Endothelial cell of hepatic sinusoid (primary cell): ENCODE results near the gene ASPN.

ENCODE experiments used
- in situ Hi-C: cut with HindIII; loops from 2 replicates; pipeline ENCODE4 v1.10.0; 2017; ENCODE audit warnings: low sequenced_read_pairs

ASPN gene

DNA sequence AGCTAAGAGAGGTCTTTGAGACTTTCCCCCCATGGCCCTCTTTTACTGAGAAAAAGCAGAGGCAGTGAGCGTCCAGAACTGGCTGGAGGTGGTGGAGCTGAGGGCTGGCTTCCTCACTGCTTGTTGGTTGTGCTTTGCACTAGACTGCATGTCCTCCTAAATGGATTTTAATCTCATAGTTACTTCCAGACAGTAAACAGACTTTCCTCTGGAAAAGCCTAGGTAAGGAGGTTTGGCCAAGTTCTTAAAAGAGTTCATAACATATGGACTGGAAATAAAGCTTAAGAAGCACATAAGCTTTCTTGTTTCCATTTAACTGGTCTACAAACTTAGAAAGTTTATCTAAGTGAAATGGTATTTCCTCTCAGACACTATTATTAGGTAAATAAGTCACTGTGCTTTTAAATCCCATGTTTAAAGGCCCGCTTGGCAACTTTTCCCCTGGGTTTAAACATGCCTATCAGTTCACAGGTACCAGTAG is 2.0 kb downstream of the ASPN start:
- in situ Hi-C loops, result loop anchor here (25.0 kb wide), 1 partner anchor 93 kb away; no protein-coding TSS in a partner anchor

DNA sequence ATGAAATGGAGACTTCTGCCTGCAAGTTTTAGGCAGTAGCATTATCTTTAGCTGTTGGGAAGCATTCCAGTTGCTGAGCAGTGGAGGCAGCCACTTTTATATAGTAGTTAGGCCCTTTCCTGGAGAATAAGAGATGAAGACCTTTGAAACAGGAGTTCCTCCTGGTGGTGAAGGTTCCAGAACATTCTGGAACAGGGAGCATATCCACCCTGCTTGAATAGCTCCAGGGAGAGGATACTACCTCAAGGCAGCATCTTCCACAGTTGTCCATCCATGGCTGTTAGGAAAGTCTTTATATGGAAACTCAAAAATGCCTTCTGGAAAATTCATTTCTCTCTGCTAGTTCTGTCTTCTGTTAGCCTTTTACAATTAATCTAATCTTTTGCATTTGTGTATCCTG is 3.0 kb downstream of the ASPN start:
- in situ Hi-C loops, result loop anchor here (25.0 kb wide), 1 partner anchor 92 kb away; no protein-coding TSS in a partner anchor

DNA sequence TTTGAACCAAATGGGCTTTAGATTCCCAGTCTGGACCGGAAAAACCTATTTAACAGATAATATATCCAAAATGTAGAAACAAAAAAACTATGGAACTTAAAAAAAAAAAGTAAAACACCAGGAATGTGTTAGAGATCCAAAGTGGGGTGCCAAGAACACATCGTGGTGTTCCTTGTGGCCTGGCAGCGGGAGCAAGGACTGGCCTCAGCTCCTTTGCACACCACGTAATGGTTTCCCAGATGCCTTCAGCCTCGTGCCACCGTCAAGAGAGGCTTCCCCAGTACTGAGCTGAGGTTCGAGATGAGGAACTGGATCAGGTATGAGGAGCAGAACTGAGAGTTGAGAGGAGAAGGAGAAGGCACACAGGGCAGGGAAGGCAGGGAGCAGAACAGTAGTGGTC is 3.5 kb downstream of the ASPN start:
- in situ Hi-C loops, result loop anchor here (25.0 kb wide), 1 partner anchor 91 kb away; no protein-coding TSS in a partner anchor

DNA sequence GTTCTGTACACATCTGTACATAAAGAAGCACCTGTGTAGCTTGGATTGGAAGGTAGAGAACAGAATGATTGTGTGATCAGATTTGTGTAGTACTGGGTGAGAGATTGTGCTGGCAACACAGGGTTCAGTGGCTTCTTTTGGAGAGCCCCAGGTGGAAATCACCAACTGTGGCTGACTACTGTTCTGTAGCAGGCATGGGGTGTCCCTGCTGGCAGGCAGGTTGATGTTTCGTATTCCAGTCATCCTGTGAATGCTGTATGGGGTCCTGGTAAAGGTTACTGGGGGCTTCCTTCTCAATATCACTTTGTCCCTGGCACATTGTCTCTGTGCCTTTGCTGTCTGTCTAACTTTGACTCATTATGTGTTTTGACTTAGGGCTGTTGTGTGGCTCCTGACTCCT is 5.3 kb downstream of the ASPN start:
- in situ Hi-C loops, result loop anchor here (25.0 kb wide), 1 partner anchor 90 kb away; no protein-coding TSS in a partner anchor

DNA sequence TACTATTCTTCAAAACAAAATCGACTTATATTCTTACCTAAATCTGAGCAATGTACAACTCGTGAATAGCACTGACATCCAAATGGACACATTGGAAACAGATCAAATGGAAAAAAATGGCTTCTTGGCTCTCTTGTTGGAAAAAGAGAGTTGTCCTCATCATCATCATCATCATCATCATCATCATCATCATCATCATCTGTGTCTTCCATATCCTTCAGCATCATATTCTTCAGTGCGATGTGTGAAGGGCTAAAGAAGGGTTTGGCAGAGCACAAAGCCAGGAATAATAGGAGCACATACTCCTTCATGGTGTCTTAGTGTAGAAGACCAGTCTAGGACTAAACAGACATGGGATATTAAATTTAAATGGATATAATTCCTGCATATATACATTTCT is 7.7 kb downstream of the ASPN start:
- in situ Hi-C loops, result no loop called here

DNA sequence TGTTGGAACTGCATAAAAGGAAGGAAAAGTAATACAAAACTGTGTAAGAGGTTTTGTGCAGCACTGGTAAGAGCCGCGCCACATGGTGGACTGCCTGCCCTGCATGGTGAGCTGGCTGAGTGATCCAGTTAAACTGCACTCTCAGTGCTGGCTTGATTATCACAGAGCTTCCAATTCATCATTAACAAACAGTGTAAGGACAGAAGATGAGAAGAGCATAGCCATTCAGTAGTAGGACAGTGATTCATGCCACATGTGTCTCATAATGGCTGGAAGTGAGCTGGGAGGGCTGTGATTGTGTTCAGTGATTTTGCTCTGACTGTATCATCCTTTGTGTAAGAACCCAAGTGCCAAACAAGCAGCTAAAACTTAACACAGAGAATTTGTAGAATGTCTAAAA is 14.1 kb downstream of the ASPN start:
- in situ Hi-C loops, result no loop called here

DNA sequence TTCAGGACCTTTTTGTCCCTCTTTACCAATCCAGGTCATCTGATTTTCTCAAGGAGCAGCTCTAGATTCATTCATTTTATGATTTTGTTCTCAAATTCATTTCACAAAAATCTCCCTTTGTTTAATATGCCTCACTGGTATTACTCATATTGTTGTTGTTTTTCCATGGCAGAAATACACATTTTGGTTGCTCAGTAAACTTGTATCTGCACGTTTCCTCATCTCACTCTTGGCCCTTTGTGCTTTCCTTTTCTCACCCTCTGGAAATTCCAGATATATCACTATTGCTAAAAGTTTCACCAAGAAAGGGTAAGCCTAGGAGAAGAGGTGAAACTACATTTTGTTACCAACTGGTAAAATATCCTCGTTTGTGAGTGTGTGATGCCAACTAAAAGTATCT is 14.8 kb downstream of the ASPN start:
- in situ Hi-C loops, result no loop called here

DNA sequence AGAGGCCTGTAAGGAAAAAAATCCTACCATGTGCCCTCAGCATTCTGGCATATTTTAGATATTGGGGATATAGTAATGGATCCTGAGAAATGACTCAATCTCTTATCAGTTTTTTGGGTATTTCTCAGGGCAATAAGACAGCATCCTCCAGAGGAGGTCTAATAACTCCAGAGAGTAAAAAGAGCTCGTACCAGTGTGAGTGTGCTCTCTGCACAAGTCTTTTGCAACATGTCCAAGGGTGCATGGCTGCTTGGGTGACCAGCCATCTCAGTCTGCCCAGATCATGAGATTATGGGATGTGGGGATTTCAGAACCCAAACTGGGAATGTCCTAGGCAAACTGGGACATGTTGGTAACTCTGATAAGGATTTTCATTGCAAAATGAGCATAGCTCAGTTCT is 15.3 kb downstream of the ASPN start:
- in situ Hi-C loops, result no loop called here

DNA sequence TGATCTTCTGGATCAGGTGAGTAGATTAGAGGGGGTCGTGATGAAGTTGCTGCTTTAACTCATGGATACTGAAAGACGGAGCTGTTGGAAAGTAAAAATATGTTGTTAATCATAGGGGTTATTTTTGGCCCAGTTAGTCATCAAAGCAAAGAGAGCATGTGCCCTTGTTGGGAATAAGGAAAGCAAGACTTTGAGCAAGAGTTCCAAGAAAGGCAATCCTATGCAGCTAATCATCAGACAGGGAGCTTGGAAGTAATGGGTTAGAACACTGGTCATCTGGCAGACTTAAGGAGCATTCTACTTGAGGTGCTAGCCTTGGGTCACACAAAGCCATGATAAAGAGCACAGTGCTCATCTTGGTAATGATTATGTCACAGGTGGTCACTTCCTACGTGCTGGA is 18.3 kb downstream of the ASPN start:
- in situ Hi-C loops, result no loop called here

DNA sequence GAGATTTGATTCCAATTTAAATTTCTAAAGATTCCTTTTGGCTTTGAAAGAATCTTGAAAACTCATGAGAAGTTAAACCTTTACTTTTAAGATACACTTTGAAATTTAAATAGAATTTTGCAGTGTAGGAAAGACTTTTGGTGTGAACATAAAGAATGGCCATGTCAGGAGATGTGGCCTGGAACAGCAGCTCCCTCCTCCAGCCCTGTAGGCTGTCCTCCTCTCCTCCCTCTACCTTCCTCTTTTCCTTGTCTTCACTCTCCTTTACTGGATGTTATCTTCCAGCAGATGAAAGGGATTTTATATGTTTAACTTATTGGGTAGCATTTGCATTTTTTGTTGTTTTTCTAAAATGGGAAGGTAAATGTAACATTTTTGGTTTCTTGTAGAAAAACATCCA is 18.9 kb downstream of the ASPN start:
- in situ Hi-C loops, result no loop called here

DNA sequence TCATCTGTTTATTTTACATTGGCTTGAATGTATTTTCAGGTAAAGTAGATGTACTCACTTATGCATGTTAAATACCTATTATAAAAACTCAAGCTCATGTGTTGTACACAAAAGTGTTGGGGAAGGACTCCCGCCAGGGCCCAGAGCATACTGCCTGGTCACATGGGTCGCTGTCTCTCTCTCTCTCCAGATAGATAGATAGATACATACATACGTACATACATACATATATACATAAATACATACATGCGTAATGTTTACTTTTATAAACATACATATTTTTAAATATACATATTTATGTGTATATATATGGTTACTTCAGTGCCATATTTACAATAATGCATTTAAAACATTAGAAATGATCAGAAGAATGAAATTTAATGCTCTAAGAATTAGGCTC is 24.7 kb downstream of the ASPN start:
- in situ Hi-C loops, result no loop called here

DNA sequence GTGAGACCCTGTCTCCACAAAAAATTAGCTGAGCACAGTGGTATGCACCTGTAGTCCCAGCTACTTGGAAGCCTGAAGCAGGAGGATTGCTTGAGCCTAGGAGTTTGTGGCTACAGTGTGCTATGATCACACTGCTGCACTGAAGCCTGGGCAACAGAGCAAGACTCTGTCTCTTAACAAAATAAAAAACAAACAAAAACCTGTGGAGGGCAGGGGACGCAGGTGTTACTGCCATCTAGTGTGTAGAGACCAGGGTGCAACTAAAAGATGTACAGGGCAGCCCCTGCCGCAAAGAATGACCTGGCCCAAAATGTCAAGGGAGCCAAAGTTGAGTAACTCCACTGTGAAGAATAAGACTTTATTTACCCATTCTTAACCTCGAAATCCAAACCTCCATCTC is 27.1 kb downstream of the ASPN start:
- in situ Hi-C loops, result no loop called here

DNA sequence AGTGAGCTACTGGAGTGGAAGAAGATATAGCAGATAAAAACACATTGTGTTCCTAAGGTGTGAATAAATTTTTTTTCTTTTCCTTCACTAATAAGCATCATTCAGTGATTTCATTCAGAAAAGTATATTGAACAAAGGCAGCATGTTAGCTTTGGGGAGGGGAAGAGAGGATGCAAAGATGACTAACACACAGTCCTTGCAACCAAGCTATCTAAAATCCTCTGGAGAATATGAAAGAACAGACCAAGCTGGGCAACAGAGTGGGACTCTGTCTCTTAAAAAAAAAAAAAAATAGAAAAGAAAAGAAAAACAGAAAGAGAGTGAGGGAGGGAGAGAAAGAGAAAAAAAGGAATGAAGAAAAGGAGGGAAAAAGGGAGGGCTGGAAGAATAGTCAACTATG is 35.8 kb downstream of the ASPN start:
- in situ Hi-C loops, result no loop called here

DNA sequence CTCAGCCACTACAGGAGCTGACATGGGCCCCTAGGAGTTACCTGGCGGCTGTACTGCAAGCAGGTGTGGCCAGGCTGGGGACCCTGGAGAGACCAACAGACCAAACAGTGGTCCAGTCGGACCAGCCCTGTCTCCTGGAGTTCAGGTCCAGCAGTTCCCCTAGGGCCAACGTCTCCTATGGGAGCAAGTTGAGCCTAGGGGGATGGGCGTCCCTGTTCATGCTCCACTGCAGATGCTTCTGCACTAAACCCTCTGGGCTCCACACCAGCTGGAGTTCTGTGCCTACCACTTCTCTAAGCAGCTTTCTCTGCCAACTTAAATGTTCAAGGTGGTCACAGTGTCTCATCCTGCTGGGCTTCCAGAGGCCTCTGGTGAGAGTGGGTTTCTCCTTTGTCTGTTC is 37.5 kb downstream of the ASPN start:
- in situ Hi-C loops, result no loop called here

DNA sequence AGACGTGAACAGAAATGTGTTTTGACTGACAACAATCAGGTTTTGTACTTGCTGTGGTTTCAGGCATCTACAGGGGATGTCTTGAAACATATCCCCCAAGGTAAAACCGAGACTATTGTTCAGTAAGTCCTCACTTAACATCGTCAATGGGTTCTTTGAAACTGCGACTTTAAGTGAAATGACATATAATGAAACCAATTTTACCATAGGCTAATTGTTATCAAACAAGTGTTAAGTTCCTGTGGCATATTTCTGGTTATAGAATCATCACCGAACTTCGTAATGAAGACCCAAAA is 41.6 kb downstream of the ASPN start:
- in situ Hi-C loops, result no loop called here

DNA sequence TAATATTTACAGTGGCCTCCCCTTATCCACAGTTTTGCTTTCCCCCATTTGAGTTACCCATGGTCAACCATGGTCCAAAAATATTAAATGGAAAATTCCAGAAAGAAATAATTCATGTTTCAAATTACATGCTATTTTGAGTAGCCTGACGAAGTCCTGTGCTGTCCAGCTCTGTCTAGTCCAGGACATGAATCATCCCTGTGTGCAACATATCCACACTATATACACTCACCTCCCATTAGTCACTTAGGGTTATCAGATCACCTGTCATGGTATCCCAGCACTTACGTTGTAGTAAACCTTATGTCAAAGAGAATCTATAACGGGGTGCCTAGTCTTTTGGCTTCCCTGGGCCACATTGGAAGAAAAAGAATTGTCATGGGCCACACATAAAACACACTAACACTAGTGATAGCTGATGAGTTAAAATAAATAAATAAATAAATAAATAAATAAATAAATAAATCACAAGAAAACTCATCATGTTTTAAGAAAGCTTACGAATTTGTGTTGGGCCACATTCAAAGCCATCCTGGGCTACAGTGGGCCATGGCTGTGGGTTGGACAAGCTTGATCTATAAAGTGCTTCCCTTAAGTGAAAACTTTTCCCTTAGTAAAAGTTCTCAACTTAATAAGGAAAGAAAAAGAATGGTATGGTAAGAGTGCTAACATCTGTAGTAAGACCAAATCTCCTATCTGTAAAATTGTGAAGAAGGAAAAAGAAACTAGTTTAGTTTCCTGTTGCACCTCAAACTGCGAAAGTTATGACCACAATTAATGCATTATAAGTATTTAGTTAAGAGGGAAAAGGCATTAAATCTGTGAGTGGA is 42.2 kb downstream of the ASPN start:
- in situ Hi-C loops, result no loop called here

DNA sequence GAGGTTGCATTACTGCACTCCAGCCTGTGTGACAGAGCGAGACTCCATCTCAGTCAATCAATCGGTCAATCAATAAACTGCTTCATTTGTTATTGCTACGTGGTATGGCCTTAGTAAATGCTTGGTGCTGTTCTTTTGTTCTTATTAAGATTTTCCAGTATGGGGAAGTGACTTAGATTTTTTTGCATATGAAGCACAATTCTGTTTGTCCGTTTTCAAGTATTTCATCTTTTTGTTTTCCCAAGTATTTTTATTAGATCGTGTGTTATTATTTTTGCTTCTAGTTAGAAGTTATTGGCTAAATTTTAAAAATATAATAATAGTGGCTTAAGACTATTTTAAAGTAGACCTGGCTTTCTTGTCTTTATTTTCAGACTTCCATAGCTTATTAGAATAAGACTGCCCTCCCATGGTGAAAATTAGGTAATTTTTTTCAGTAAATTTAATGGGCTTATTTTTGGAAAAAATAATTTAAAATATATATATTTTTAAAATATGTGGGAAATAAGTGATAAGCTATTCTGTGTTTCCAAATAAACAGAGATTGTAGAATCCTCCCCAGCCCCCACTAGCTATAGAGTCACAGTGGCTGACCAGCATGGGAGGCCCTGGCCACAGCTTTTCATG is 43.3 kb downstream of the ASPN start:
- in situ Hi-C loops, result no loop called here

DNA sequence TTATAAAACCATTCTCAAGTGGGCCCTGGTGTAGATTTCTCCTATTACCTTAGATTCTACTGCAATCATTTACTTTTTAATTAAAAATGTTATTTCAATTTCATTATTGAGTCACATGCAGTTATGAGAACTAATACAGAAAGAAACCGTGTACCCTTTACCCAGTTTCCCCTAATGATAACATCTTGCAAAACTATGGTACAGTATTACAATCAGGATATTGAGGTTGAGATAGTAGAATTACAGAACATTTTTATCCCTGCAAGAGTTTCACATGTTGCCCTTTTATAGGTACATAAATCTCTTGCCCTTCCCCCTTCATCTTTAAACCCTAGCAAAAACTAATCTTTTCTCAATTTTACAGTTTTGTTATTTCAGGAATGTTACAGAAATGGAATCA is 47.0 kb downstream of the ASPN start:
- in situ Hi-C loops, result no loop called here

DNA sequence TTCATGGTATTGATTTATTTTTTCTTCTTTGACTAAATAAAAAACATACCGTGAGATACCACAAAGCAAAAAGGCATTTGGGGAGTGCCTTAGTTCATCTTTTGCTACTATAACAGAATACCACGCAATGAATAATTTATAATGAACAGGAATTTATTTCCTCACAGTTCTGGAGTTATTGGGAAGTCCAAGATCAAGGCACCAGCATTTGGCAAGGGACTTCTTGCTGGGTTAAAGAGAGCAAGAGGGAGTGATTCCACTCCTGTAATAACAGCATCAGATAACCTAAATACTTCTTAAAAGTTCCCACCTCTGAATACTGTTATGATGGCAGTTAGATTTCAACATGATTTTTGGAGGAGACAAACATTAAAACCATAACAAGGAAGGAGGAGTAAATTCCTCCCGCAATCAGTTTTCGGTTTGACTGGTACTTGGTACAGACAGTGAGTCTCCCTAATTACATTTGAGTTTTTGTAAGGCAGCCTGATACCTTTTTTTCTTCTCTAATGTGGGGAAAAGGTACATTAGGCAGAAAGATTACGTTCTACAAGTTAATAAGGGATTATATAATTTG is 49.2 kb downstream of the ASPN start:
- in situ Hi-C loops, result no loop called here

DNA sequence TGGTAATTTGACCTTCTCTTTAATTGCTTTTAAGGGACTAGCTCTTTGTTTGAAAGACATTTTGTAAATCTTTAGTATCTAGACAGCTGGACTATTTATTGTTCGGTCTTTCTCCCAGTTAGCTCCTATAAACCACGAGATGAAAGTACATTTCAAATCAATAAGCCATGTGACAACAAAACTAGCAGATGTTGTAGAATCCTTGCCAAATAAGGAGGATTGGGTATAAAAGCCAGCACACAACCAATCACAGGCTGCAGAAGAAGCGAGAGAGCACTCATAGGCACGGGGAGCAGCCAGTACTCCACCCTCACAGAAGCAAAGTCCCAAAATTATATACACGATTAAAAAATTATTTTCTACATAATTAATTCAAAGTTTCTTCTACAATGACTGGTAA is 50.0 kb downstream of the ASPN start:
- in situ Hi-C loops, result no loop called here

DNA sequence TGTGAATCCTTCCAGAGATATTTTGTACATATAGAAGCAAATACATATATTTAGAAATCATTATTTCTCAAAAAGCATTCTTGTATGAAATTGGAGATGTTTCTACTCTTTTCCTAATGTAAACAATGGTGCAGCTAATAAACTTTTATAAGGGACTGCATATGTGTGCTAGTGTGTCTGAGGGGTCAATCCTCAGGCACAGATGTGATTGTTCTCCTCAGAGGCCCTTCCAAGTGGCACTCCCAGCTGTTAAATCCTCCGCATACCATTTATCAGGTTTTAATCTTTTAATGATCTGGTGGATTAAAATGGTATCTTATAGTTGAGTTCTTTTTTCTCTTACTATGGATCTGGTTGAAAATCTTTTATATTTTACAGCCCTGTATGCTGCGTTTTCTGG is 52.5 kb downstream of the ASPN start:
- in situ Hi-C loops, result loop anchor here (5.0 kb wide), 1 partner anchor 57 kb away; no protein-coding TSS in a partner anchor
